ENCODE data around the gene TBPL2. TPM values are rescaled to one million over a fixed set of nuclear protein-coding genes. Genes with fewer than 3 reads are reported as not detected.

The TBPL2 gene
- total RNA-seq, 2 donors from 2014 or later, result 0.12 TPM; not detected in 1

DNA sequence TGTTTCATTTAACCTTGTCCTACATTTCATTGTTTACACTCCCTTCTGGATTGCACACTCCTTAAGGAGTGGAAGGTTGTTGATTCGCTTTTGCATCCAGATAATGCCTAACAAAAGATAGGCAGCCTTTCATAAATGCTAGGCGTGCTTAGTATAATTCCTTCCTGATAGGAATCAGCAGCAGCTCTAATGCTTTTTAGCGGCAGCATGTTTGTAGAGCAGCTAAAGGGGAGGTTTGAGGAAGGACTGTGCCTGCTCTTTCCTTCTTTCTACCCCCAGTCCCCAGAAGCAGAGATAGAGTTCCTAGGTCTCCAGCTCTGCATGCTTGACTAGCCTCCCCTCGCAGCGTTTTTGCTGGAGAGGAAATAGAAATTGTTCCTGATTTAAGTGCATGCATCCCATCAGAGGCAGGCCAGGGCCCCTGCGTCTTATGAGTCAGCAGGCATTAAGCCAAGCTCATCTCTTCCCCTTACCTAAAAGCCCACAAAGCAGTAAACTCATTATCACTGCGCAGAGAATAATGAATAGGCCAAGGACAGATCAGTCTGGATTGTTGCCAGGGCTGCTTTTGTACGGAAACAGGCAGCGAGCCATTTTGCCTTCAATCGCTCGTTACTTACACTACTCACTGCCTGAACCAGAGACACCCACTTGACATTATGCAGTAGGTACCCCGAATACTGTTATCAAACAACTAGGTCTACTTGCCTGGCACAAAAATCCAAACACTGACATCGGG, 14.0 kb upstream of the TBPL2 start:
- H3K27ac ChIP-seq, result peak overlapping the region; percentile 75
- DNase-seq, result peak; percentile 70
- intact Hi-C loops (cut with DNase I), result no loop called here
- peak overlapping the region in 1 of 2 donors; percentile 67 for H3K9ac ChIP-seq (ENCODE audit: low read depth in 2 of 2, low read length in 2 of 2)
- H3K4me3 ChIP-seq, result peak overlapping the region; percentile 9
- no peaks in the 10 kb centered on the region for H3K27me3 ChIP-seq
- TF ChIP-seq, protein P1, sequence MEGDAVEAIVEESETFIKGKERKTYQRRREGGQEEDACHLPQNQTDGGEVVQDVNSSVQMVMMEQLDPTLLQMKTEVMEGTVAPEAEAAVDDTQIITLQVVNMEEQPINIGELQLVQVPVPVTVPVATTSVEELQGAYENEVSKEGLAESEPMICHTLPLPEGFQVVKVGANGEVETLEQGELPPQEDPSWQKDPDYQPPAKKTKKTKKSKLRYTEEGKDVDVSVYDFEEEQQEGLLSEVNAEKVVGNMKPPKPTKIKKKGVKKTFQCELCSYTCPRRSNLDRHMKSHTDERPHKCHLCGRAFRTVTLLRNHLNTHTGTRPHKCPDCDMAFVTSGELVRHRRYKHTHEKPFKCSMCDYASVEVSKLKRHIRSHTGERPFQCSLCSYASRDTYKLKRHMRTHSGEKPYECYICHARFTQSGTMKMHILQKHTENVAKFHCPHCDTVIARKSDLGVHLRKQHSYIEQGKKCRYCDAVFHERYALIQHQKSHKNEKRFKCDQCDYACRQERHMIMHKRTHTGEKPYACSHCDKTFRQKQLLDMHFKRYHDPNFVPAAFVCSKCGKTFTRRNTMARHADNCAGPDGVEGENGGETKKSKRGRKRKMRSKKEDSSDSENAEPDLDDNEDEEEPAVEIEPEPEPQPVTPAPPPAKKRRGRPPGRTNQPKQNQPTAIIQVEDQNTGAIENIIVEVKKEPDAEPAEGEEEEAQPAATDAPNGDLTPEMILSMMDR (IDR thresholded peaks at IDR 0.05), result no peak
- peaks cover 5% of the 10 kb centered on the region for H3K4me1 ChIP-seq
- no peaks in the 10 kb centered on the region for H3K36me3 ChIP-seq
- no peaks in the 10 kb centered on the region for H3K9me3 ChIP-seq

DNA sequence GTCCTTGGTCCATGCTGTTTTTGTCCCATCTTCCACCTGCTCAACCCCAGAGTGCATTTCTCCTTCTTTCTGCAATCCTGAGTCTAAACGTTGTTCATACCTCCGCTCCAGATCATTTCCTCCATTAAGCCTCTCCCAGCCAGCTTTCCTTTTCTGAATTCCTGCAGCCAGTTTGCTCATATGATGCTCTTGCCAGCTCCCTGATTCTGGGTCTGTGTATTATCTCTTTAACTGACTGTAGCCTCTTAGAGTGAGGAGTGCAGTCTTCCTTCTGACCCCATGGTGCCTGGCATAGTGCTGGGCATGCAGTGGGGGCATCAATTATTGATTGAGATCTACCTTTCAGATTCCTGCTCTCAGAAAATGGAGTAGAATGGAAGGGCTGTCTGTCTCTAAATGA, 11.5 kb upstream of the TBPL2 start:
- intact Hi-C loops (cut with DNase I), result no loop called here
- Histone ChIP-seq H3K4me3 (no peak overlapping the region), H3K27ac (peak overlapping the region; percentile 41), H3K27me3 (no peaks in the 10 kb centered on the region), H3K9ac (ENCODE audit: low read depth in 2 of 2, low read length in 2 of 2) (no peak overlapping the region), H3K36me3 (no peaks in the 10 kb centered on the region), H3K4me1 (peaks cover 5% of the 10 kb centered on the region), H3K9me3 (no peaks in the 10 kb centered on the region)
- TF ChIP-seq, protein P1 (IDR thresholded peaks at IDR 0.05), result no peak
- DNase-seq, result no peak

DNA sequence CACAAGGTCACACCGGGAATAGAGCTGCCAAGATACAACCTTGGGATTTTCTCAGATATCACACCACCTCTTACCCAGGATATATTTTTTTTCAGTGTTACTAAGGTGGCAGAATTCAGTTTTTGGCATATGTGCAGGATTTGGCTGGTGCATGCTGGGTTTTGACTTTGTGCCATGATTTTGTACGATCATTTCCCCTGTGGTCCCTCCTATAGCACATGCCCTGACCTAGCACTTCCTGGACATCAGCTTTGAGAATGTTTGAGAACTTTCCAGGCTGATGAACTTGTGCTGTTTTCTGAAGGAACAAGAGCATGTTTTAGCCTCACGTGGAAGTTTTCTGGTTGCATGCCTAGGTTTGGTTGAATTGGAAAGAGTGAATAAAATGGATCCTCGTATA, 11.0 kb upstream of the TBPL2 start:
- Histone ChIP-seq H3K9me3 (no peaks in the 10 kb centered on the region), H3K27me3 (no peaks in the 10 kb centered on the region), H3K4me1 (peaks cover 5% of the 10 kb centered on the region), H3K4me3 (no peak overlapping the region), H3K36me3 (no peaks in the 10 kb centered on the region), H3K27ac (peak overlapping the region; percentile 41), H3K9ac (ENCODE audit: low read depth in 2 of 2, low read length in 2 of 2) (no peak overlapping the region)
- DNase-seq, result no peak
- TF ChIP-seq, protein P1 (IDR thresholded peaks at IDR 0.05), result no peak
- intact Hi-C loops (cut with DNase I), result no loop called here

DNA sequence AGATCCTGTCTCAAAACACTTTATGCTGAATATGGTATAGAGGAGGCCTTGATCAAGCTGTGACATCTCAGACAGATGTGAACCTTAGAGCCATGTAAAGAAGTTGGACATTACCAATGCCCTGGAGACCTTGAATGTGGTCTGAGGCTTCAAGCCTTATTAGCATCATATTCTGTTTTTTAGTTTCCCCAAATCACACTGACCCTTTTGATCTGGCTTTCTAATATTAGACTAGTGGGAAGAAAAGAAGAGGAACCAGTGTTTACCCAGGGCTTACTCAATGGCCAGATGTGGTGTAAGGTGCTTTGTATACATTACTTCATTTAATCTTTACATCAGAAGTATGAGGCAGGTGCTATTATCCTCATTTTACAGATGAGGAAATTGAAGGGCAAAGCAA, 10.6 kb upstream of the TBPL2 start:
- Histone ChIP-seq H3K36me3 (no peaks in the 10 kb centered on the region), H3K9me3 (no peaks in the 10 kb centered on the region), H3K27ac (peak overlapping the region; percentile 41), H3K4me1 (peaks cover 5% of the 10 kb centered on the region), H3K27me3 (no peaks in the 10 kb centered on the region), H3K9ac (ENCODE audit: low read depth in 2 of 2, low read length in 2 of 2) (no peak overlapping the region), H3K4me3 (no peak overlapping the region)
- TF ChIP-seq, protein P1 (IDR thresholded peaks at IDR 0.05), result no peak
- intact Hi-C loops (cut with DNase I), result no loop called here
- no peak for DNase-seq

DNA sequence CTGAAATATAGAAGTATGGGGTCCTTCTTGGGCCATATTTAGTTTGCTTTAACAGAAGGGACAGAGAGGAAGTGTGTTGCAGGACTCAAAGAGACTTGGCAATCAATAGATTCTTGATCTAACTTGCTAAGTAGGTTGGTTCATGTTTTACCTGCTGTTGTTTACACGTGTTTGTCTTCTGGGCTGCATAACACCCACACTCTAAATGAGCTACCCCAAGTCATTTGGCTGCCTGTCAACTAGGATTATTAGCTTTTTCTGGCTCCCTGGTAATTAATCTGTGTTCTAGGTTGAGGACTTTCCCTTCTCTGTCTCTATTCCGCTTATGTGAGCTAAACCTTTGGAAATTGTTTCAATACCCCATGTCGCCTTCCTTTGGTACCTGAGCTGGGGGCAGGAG, 10.1 kb upstream of the TBPL2 start:
- Histone ChIP-seq H3K4me1 (peaks cover 5% of the 10 kb centered on the region), H3K36me3 (no peaks in the 10 kb centered on the region), H3K27ac (no peak overlapping the region), H3K27me3 (no peaks in the 10 kb centered on the region), H3K9ac (ENCODE audit: low read depth in 2 of 2, low read length in 2 of 2) (no peak overlapping the region), H3K4me3 (no peak overlapping the region), H3K9me3 (no peaks in the 10 kb centered on the region)
- intact Hi-C loops (cut with DNase I), result no loop called here
- DNase-seq, result no peak
- TF ChIP-seq, protein P1 (IDR thresholded peaks at IDR 0.05), result no peak
